NCI-H2081 treated with DMSO at 0.1 percent for 48 hours (cell line): ENCODE results near the gene TMEM232.

Experiments
- DNase-seq: peaks from one replicate; lab custom pipeline; 2025; lab: John Stamatoyannopoulos, UW

Gene TMEM232

DNA sequence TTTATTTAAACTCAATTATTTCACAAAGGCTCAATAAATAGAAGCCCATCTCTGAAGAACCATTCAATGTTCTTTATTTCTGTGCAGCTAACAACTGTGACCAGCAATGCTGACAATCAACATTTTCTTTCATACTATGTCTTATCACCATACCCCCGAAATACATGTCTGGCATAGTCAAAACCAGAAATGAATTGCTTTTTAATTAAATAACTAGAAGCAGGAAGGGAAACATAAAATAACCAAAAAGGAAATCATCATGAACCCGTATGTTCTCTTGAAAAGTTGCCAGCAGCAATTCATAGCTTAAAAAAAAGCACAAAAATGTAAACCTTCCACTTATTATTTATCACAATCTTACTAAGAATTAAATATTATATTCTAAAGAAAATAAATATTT is 212.4 kb downstream of the TMEM232 start:
- DNase-seq: no peak

DNA sequence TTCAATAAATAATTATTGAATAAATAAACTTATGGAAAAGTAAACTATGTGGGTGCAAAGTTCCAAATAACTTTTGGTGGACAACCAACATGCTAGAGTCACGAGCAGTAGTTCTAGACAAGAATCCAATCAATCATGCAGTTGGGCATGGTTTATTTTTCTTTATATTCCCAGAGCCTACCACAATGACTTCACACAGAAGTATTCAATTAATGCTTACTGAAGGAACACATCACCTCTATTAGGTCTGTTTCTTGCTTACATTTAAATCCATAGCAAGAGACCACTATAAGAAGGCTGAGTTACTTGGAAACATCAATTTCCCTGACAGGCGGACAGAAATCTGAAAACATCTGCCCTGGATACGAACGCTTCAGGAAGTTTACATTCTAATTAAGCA is 214.2 kb downstream of the TMEM232 start:
- no peak for DNase-seq

DNA sequence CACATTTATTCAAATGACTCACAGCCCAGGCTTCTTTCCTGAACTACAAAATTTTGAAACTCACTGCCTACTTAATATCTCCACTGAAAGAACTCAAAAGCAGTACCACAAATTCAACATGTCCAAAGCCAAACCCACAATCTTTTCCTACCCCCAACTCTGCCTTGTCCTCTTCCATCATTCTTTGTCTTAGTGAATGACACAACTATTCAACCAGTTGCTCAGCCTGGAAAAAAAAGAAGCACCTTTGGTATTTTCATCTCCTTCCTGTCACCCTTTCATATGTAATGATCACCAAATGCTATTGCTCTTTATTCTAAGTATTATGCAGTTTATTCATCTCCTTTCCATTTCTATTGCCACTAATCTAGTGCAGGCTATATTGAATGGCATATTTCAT is 216.3 kb downstream of the TMEM232 start:
- no peak for DNase-seq

DNA sequence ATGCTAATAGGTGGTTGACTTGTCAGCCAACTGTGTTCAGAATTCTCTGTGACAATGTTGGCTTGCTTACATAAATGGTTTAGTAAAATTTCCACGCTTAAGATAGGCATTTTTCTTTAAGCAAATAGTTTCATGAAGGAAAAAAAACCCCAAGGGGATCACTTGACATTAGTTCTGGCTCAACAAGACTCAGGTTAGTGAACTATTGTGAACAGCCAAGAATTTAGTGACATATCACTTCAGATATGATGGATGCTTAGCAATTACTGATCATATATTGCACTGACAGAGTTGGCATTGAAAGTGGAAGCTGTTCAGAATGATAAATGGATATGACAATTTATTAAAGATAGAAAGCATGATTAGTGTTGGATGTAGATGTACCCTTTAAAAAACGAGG is 218.5 kb downstream of the TMEM232 start:
- DNase-seq: no peak

DNA sequence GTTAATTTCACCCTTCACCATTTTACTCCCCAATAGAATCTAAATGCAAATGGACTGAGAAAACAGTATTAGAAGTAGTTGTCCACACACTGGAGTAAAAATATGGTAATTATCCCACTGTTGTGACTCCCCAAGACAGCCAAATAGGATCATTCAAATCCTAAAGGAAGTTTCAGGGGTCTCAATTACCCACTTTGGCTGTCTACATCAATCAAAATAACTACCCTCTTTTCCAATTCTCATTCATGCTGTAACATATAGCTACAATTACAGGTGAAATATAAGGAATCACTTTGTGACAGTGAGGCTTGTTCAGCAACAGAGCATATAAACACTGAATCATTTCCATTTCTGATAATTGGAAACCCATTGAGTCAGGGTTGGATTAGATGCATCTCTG is 220.1 kb downstream of the TMEM232 start:
- DNase-seq: no peak

DNA sequence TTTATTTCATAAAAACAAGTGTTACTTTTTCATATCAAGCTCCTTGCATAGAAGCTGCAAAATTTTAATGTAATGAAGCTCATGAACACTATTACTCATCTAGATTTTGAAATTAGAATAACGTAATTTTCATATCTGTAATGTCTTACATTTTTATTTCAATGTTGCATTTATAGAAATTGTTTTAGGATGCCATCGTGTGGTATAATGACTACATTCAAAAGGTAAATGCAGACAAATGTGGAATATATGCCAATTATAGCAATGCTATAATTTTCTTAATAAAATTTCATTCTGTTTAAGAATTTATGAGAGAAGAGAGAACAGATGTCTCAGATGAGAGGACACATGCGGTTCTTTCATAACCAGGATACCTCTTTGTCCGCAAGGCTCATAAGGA is 230.2 kb downstream of the TMEM232 start:
- DNase-seq: no peak

DNA sequence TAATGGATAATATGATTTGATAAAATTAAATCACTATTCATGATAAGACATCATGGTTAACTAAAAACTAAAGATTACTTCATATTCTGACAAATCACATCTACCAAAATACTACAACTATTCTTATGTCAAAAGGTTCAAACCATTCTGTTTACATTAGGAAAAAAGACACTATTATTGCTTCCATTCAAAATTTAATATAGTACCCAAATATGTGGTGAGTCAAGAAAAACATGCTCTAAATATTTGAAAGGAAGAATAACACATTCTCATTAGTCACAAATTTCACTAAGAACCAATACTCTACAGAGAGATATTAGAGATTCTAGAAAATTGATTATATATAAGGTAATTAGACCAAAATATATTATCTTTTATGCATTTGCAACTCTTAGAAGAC is 234.0 kb downstream of the TMEM232 start:
- DNase-seq: no peak

DNA sequence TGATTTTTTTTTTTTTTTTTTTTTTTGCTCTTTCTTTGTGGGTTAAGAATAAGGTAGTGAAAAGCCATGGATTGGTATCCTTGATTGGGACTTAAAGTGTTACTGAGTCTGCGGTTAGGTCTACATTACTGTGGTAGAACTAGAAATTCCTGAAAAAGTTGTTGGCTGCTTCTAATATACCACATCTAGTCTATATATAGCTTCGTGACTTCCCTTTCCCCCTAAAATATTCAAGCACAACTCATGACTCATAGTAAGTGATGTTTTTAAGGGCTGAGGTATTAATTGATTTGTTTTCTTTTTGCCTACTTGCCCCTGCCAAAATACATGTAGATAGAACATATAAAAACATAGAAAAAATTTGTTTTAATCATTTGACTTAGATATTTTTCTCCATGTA is 247.6 kb downstream of the TMEM232 start:
- DNase-seq: no peak

DNA sequence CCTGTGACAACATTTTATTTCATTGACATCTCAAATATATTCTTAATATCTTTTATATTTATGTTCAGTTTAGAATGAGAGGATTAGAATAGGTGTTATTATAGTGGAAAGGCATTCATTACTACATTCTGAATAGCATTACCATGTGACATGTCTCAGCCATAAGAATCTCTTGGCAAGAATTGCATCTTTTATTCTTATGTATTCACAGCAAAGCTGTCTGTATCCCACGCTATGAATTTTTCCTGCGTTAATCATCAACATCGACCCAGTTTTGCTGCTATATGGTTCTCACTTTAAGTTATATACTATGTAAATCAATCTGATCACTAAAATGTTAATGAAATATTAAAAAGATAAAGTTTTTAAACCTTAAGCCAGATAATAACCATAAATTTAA is 248.6 kb downstream of the TMEM232 start:
- DNase-seq: no peak

DNA sequence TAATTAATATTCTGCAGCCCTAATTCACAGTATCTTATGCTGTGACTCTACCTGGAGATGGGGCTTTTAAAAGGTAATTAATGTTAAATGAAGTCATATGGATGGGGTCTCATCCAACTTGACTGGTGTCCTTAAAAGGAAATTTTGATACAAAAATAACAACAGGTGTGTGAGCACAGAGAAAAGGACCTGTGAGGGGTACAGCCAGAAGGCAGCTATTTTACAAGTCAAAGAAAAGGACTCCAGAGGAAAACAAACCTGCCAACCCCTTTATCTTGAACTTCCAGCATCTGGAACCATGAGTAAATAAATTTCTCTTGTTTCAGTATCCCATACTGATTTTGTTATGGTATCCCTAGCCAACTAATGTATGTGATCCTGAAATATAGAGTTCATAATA is 250.3 kb downstream of the TMEM232 start:
- DNase-seq: no peak

DNA sequence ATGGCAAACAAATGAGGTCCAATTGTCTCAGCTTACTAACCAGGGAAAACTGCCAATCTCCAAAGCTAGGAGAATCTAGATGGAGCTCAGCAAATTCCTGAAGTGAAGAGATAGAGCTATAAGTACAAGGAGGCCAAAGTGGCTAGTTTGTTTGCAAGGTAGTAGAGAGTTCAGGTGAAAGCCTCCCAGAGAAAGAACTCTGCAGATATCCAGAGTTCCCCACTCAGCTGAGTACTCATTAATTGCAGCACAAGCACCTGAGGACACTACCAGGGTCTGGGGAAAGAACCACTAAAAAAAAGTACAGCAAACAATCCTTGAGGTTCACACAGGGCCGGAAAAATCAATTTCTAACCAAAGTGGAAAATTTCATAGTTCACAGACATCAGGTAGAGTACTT is 250.9 kb downstream of the TMEM232 start:
- no peak for DNase-seq

DNA sequence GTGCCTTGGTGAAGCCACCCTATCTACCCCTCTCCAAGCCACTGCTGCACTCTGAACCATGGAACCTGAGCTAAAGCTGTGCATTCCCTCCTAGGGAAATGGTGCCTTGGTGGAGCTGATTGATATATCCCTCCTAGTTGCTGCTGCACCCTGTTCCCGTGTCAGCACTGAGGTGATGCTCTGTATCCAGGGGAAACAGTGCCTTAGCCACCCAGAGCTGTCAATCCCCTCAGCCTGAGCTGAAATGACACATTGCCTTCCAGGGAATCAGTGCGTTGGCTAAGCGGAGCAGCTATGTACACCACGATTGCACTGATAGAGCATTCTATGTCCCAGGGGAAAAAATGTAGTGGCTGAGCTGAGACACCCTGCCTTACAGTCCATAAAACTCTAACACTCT is 257.0 kb downstream of the TMEM232 start:
- no peak for DNase-seq

DNA sequence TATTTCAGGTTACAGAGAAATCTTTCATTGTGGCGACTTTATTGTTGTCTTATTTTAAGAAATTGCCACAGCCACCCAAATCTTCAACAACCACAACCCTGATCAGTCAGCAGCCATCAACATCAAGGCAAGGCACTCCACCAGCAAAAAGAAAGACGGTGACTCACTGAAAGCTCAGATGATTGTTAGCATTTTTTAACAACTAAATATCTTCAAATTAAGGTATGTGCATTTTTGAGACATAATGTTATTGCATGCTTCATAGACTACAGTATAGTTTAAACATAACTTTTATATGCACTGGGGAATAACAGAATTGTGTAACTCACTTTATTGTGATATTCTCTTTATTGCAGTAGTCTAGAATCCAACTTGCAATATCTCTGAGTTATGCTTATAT is 263.4 kb downstream of the TMEM232 start:
- DNase-seq: no peak

DNA sequence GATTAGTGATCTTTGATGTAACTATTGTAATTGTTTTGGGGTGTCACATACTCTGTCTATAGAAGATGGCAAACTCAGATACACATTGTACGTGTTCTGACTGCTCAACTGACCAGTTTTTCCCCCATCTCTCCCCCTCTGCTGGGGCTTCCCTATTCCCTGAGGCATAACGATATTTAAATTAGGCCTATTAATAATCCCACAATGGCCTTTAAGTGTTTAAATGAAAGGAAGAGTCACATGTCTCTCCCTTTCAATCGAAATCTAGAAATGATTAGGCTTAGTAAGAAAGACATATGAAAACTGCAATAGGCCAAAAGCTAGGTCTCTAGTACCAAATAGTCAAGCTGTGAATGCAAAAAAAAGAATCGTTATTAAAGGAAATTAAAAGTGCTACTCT is 265.6 kb downstream of the TMEM232 start:
- DNase-seq: no peak

DNA sequence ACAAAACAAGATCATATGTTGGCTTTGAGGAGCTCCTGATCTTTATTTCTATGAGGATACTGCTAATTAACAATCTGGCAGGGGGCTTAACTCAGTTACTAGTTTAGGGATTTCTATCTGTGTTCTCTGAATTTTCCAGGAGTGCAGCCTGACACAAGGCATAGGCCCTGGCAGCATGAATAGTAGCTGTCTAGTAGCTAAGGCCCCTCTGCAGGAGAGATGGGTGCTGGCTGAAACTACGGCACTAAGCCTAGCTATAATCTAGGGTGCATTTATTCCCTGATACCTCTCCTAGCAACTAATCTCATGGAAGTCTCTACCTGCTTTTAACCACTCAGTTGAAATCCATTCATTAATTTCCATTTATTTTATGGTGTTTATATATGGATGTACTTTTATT is 268.2 kb downstream of the TMEM232 start:
- DNase-seq: no peak

DNA sequence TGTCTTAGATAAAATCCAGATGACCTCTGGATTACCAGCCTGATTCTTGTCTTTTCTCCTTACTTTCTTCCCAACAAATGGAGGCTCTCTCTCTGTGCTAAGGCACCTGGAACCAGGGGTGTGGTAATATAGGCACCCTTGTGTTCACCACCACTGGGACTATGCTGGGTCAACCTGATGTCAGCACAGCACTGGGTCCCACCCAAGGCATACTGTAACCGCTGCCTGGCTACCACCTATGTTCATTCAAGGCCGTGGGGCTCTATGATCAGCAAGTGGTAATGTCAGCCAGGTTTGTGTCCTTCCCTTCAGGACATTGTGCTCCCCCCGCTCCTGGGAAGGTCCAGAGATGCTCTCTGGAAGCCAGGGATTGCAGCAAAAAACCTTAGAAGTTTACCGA is 283.6 kb downstream of the TMEM232 start:
- no peak for DNase-seq

DNA sequence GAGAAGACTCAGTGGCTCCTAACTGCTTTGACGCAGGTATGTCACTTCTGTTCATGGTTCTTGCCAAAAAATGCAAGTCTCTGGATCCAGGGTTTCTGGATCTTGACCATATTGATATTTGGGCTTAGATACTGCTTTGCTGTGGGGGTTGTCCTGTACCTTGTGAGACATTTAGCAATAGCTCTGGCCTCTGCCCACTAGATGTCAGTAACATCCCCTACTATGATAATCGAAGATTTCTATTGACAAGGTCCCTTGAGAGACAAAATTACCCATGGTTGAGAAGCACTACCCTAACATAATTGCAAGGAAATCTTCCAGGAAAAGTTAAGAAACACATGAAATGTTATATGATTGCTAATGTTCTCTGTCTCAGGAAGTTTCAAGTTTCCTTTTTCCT is 285.4 kb downstream of the TMEM232 start:
- no peak for DNase-seq

DNA sequence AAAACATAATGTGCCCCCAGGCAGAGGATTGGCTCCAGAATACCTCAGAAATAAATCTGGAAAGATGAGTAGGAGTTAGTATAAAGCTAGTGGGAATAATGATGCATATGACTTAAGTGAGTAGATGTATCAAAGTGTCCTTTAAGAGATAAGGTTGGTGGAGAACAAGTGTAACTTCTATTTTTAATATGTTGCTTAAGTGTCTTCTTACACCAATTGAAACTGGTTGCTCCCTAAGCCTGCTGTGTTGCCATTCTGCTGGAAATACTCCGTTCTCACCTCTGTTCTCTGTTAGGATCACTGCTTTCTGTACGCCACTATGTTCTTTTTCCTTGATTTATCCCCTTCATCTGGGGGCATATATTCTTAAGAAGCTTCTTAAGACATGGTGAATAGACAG is 286.4 kb downstream of the TMEM232 start:
- DNase-seq: no peak

DNA sequence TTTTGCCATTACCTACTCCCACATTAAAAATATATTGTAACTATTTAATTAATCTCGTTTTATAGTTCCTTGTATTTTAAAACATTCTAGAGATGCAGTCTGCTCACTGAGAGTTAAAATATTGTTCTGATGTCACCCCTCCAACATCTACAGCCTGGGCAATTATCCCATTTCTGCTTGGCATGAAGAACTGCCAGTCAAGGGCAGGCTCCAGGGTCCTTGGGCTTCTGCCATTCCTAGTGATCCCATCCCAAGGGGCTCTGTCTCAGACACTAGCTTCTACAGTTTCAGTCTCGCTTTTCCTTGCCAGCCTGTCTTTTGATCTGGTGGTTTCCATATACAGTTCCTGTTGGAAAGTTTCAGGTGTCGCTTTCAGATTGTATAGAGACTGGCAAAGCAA is 287.2 kb downstream of the TMEM232 start:
- DNase-seq: no peak

DNA sequence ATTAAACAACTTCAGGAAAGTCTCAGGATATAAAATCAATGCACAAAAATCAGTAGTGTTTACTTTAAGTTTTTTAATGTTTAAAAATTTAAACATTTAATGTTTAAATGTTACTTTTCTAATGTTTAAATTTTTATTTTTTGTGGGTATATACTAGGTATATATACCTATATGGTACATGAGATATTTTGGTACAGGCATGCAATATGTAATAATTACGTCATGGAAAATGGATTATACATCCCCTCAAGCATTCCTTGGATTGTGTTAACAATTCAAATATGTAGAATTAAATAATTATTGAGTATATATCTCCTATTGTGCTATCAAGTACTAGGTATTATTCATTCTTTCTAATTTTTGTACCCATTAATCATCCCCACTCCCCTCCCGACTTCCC is 291.3 kb downstream of the TMEM232 start:
- no peak for DNase-seq

DNA sequence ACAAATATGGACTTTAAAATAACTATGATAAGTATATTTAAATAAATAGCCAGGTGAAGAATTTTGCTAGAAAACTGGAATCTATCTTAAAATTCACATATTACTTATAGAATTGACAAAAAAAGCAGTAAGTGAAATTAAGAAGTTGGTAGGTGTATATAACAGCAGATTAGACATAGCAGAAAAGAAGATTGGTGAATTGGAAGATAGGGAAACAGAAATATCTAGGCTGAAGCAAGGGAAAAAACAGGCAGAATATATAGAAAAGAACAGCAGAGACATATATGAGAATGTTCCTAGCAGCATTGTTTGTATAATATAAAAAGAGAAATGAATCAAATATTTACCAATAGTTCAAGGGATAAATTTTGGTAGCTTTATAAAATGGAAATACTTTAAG is 294.9 kb downstream of the TMEM232 start:
- DNase-seq: no peak

DNA sequence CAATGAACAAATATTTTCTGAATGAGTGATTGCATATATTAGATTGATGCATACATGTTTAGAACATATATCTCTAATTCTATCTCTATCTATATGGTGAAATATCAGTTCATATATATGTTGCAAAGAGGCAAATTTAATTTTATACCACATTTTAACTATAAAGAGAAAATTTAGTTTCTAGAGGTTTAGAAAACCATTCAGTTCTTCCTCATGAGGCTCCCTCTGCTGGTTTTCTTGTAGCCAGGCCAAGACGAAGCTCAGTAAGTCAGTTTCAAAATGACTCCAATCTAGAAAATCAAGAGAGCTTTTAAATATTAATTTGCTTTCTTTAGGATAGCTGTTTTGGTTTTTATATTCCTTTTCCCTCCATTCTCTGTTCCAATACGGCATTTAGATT is 312.1 kb downstream of the TMEM232 start:
- DNase-seq: no peak

DNA sequence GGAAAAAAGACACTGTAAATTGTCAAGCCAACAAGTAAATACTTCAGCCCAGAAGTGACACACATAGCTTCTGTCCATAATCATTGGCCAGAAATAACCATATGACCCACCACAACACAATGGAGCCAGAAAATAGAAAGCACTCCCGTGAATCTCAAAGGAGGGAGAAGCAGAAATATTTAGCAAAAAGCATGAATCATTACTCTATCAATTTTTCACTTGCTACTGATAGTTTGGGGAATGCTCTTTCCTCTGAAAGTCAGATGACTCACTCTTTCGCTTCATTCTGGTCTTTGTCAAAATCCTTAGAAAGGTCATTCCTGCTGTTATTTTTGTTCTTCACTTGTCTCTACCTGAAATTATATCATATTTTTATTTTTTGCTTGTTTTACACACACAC is 312.6 kb downstream of the TMEM232 start:
- DNase-seq: no peak

DNA sequence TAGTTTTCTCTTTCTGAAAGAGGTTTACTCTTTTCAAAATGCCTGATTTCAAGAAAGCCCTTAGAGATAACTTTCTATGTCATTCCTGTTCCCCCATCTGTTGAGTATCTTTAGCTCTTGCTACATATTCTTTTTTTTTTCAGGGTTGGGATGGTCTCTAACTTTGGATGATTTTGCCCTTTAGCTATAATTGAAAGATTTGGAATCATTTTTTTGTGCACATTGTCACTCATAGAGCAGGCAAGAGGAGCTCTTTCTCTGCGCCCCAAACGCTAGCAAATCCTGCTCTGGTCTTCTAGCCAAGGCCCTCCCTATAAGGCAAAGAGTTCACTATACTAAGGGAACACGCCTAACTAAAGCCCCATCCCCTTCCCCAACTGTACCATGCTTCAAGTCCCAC is 316.9 kb downstream of the TMEM232 start:
- DNase-seq: no peak

DNA sequence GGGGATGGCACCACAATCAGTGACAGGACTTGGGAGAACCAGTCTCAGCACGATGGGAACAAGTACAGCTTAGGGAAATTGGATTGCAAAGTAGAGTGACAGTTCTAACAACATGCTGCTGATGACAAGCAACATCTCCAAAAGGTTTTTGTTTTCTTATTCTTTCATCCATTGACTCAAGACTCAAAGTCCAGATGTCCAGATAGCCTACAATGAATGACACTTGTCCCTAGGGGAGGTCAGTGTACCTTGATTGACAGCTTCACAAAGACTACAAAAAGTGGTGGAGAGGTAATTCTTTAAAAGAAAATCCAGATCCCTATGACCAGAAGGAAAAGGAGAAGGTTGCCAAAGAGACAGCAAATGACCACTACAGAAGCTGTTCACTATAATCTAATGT is 323.9 kb downstream of the TMEM232 start:
- no peak for DNase-seq
